ENCODE data around the gene ADAMTS14. TPM values are rescaled to one million over a fixed set of nuclear protein-coding genes. Genes with fewer than 3 reads are reported as not detected.
"Not testable (repeated sequence)": the region's sequence is repeated elsewhere in the genome, so short reads cannot be mapped to it uniquely, and the experiment has no call there.

The ADAMTS14 gene
- total RNA-seq, 1 donor from 2014 or later: 19.4 TPM

- no peaks in the 10 kb centered on the region for H3K36me3 ChIP-seq (ENCODE audit: insufficient read depth, low read length)
- no peak for FAIRE-seq
- H4K20me1 ChIP-seq (ENCODE audit: insufficient read depth, low read length): no peaks in the 10 kb centered on the region
- no peak overlapping the region for H2AFZ ChIP-seq (ENCODE audit: low read depth, low read length)
- Mint-ChIP-seq H3K4me3 (ENCODE audit: unreplicated experiment) (no peak overlapping the region), H3K27me3 (ENCODE audit: low read depth, unreplicated experiment) (peaks cover 2% of the 10 kb centered on the region), H3K4me1 (ENCODE audit: low read depth, unreplicated experiment) (peaks cover 9% of the 10 kb centered on the region), H3K9me3 (ENCODE audit: unreplicated experiment) (peaks cover 12% of the 10 kb centered on the region), H3K27ac (ENCODE audit: unreplicated experiment) (no peak overlapping the region), H3K36me3 (ENCODE audit: low read depth, unreplicated experiment) (peaks cover 3% of the 10 kb centered on the region)
- no peak overlapping the region for H3K4me2 ChIP-seq (ENCODE audit: low read length)
- no peak for TF ChIP-seq EZH2 (IDR thresholded peaks at IDR 0.05; ENCODE audit: insufficient read depth, low read length)
- TF ChIP-seq, protein P1, sequence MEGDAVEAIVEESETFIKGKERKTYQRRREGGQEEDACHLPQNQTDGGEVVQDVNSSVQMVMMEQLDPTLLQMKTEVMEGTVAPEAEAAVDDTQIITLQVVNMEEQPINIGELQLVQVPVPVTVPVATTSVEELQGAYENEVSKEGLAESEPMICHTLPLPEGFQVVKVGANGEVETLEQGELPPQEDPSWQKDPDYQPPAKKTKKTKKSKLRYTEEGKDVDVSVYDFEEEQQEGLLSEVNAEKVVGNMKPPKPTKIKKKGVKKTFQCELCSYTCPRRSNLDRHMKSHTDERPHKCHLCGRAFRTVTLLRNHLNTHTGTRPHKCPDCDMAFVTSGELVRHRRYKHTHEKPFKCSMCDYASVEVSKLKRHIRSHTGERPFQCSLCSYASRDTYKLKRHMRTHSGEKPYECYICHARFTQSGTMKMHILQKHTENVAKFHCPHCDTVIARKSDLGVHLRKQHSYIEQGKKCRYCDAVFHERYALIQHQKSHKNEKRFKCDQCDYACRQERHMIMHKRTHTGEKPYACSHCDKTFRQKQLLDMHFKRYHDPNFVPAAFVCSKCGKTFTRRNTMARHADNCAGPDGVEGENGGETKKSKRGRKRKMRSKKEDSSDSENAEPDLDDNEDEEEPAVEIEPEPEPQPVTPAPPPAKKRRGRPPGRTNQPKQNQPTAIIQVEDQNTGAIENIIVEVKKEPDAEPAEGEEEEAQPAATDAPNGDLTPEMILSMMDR (IDR thresholded peaks at IDR 0.05; ENCODE audit: insufficient read depth, low read depth, low read length): no peak
- no peaks in the 10 kb centered on the region for H3K4me1 ChIP-seq (ENCODE audit: insufficient read depth, low read length)
- no peak overlapping the region for H3K9ac ChIP-seq (ENCODE audit: low read length)
- H3K79me2 ChIP-seq (ENCODE audit: insufficient read depth, low read length): no peaks in the 10 kb centered on the region
- no peaks in the 10 kb centered on the region for H3K27me3 ChIP-seq (ENCODE audit: insufficient read depth, low read length)
- H3K9me3 ChIP-seq (ENCODE audit: insufficient read depth, low read depth, low read length): no peaks in the 10 kb centered on the region
- H3K27ac ChIP-seq (ENCODE audit: low read depth, low read length): no peak overlapping the region
- no peak overlapping the region for H3K4me3 ChIP-seq (ENCODE audit: insufficient read depth, low read depth, low read length)
- DNase-seq (ENCODE audit: low read depth): no peak
These were observed 38.3 kb upstream of the ADAMTS14 start for GRCh38 chr10:70634011-70634410.

DNA sequence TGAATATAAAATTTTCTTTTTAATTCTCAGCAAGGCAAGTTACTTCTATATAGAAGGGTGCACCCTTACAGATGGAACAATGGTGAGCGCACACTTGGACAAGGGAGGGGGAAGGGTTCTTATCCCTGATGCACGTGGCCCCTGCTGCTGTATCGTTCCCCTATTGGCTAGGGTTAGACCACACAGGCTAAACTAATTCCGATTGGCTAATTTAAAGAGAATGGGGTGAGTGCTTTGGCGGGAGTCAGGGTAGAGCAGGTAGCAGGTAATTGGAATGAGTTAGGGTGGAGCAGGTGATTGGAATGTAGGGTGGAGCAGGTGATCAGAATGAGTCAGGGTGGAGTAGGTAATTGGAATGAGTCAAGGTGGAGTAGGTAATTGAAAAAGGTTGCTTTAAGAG lies 37.8 kb upstream of the ADAMTS14 start:
- H3K9me3 Mint-ChIP-seq (ENCODE audit: unreplicated experiment); H3K27ac Mint-ChIP-seq (ENCODE audit: unreplicated experiment); H2AFZ ChIP-seq (ENCODE audit: low read depth, low read length): not testable (repeated sequence)

DNA sequence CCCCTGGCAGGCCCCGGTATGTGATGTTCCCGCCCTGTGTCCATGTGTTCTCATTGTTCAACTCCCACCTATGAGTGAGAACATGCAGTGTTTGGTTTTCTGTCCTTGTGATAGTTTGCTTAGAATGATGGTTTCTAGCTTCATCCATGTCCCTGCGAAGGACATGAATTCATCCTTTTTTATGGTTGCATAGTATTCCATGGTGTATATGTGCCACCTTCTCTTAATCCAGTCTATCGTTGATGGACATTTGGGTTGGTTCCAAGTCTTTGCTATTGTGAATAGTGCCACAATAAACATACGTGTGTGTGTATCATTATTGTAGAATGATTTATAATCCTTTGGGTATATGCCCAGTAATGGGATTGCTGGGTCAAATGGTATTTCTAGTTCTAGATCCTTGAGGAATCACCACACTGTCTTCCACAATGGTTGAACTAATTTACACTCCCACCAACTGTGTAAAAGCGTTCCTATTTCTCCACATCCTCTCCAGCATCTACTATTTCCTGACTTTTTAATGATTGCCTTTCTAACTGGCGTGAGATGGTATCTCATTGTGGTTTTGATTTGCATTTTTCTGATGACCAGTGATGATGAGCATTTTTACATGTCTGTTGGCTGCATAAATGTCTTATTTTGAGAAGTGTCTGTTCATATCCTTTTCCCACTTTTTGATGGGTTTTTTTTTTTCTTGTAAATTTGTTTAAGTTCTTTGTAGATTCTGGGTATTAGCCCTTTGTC lies 32.5 kb upstream of the ADAMTS14 start:
- H3K27ac Mint-ChIP-seq (ENCODE audit: unreplicated experiment); H2AFZ ChIP-seq (ENCODE audit: low read depth, low read length); H3K27me3 Mint-ChIP-seq (ENCODE audit: low read depth, unreplicated experiment); FAIRE-seq; H3K4me3 Mint-ChIP-seq (ENCODE audit: unreplicated experiment); H3K79me2 ChIP-seq (ENCODE audit: insufficient read depth, low read length); H3K27ac ChIP-seq (ENCODE audit: low read depth, low read length); H3K9me3 ChIP-seq (ENCODE audit: insufficient read depth, low read depth, low read length); H3K27me3 ChIP-seq (ENCODE audit: insufficient read depth, low read length); H3K36me3 Mint-ChIP-seq (ENCODE audit: low read depth, unreplicated experiment); H3K4me1 Mint-ChIP-seq (ENCODE audit: low read depth, unreplicated experiment); H3K4me3 ChIP-seq (ENCODE audit: insufficient read depth, low read depth, low read length); H3K9ac ChIP-seq (ENCODE audit: low read length); H3K4me2 ChIP-seq (ENCODE audit: low read length); DNase-seq (ENCODE audit: low read depth); H3K4me1 ChIP-seq (ENCODE audit: insufficient read depth, low read length); H4K20me1 ChIP-seq (ENCODE audit: insufficient read depth, low read length); H3K36me3 ChIP-seq (ENCODE audit: insufficient read depth, low read length): not testable (repeated sequence)
- H3K9me3 Mint-ChIP-seq (ENCODE audit: unreplicated experiment): peaks cover 16% of the 10 kb centered on the region

More for the DNA sequence above, 37.8 kb upstream of the ADAMTS14 start:
- FAIRE-seq; H3K27me3 ChIP-seq (ENCODE audit: insufficient read depth, low read length); DNase-seq (ENCODE audit: low read depth); H3K36me3 Mint-ChIP-seq (ENCODE audit: low read depth, unreplicated experiment); H4K20me1 ChIP-seq (ENCODE audit: insufficient read depth, low read length); H3K9me3 ChIP-seq (ENCODE audit: insufficient read depth, low read depth, low read length); H3K27me3 Mint-ChIP-seq (ENCODE audit: low read depth, unreplicated experiment); H3K4me1 ChIP-seq (ENCODE audit: insufficient read depth, low read length); H3K4me1 Mint-ChIP-seq (ENCODE audit: low read depth, unreplicated experiment); H3K4me2 ChIP-seq (ENCODE audit: low read length); H3K36me3 ChIP-seq (ENCODE audit: insufficient read depth, low read length); H3K4me3 Mint-ChIP-seq (ENCODE audit: unreplicated experiment); H3K4me3 ChIP-seq (ENCODE audit: insufficient read depth, low read depth, low read length); H3K9ac ChIP-seq (ENCODE audit: low read length); H3K79me2 ChIP-seq (ENCODE audit: insufficient read depth, low read length); H3K27ac ChIP-seq (ENCODE audit: low read depth, low read length): not testable (repeated sequence)

GRCh38 chr10:70643272-70643671 lies 29.0 kb upstream of the ADAMTS14 start:
- not testable (repeated sequence) for FAIRE-seq; H3K9me3 ChIP-seq (ENCODE audit: insufficient read depth, low read depth, low read length)

DNA sequence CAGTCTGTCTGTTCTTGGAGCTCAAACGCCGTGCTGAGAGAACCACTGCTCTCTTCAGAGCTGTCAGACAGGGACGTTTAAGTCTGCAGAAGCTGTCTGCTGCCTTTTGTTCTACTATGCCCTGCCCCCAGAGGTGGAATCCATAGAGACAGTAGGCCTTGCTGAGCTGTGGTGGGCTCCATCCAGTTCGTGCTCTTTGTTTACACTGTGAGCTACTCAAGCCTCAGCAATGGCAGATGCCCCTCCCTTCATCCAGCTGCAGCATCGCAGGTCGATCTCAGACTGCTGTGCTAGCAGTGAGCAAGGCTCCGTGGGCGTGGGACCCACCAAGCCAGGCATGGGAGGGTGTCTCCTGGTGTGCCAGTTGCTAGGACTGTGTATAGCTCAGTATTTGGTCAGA lies 27.3 kb upstream of the ADAMTS14 start:
- not testable (repeated sequence) for H3K4me1 Mint-ChIP-seq (ENCODE audit: low read depth, unreplicated experiment); H3K27me3 ChIP-seq (ENCODE audit: insufficient read depth, low read length); H3K4me3 ChIP-seq (ENCODE audit: insufficient read depth, low read depth, low read length); H3K9ac ChIP-seq (ENCODE audit: low read length); H2AFZ ChIP-seq (ENCODE audit: low read depth, low read length); H3K27ac Mint-ChIP-seq (ENCODE audit: unreplicated experiment); H3K27ac ChIP-seq (ENCODE audit: low read depth, low read length); H3K4me1 ChIP-seq (ENCODE audit: insufficient read depth, low read length); H3K79me2 ChIP-seq (ENCODE audit: insufficient read depth, low read length); FAIRE-seq; DNase-seq (ENCODE audit: low read depth); H3K4me2 ChIP-seq (ENCODE audit: low read length); H3K36me3 ChIP-seq (ENCODE audit: insufficient read depth, low read length); H3K36me3 Mint-ChIP-seq (ENCODE audit: low read depth, unreplicated experiment); H3K4me3 Mint-ChIP-seq (ENCODE audit: unreplicated experiment); H4K20me1 ChIP-seq (ENCODE audit: insufficient read depth, low read length); H3K27me3 Mint-ChIP-seq (ENCODE audit: low read depth, unreplicated experiment)
- H3K9me3 ChIP-seq (ENCODE audit: insufficient read depth, low read depth, low read length): peaks cover 12% of the 10 kb centered on the region
- peaks cover 29% of the 10 kb centered on the region for H3K9me3 Mint-ChIP-seq (ENCODE audit: unreplicated experiment)

More at GRCh38 chr10:70643272-70643671, 29.0 kb upstream of the ADAMTS14 start:
- H3K79me2 ChIP-seq (ENCODE audit: insufficient read depth, low read length); H4K20me1 ChIP-seq (ENCODE audit: insufficient read depth, low read length); H3K36me3 ChIP-seq (ENCODE audit: insufficient read depth, low read length); H3K9ac ChIP-seq (ENCODE audit: low read length); H3K4me1 Mint-ChIP-seq (ENCODE audit: low read depth, unreplicated experiment); H3K36me3 Mint-ChIP-seq (ENCODE audit: low read depth, unreplicated experiment); H3K27me3 ChIP-seq (ENCODE audit: insufficient read depth, low read length); H3K4me3 ChIP-seq (ENCODE audit: insufficient read depth, low read depth, low read length); H2AFZ ChIP-seq (ENCODE audit: low read depth, low read length); H3K4me1 ChIP-seq (ENCODE audit: insufficient read depth, low read length); H3K27ac Mint-ChIP-seq (ENCODE audit: unreplicated experiment); H3K27ac ChIP-seq (ENCODE audit: low read depth, low read length); H3K4me2 ChIP-seq (ENCODE audit: low read length); H3K4me3 Mint-ChIP-seq (ENCODE audit: unreplicated experiment); DNase-seq (ENCODE audit: low read depth); H3K27me3 Mint-ChIP-seq (ENCODE audit: low read depth, unreplicated experiment): not testable (repeated sequence)
- peaks cover 23% of the 10 kb centered on the region for H3K9me3 Mint-ChIP-seq (ENCODE audit: unreplicated experiment)

Data from astrocyte (in vitro differentiated cells and primary cell).